Fibroblast of lung (primary cell): ENCODE data around the gene VWA7.
"Not testable (repeated sequence)": the region's sequence is repeated elsewhere in the genome, so short reads cannot be mapped to it uniquely, and the experiment has no call there.

Experiments
- CTCF ChIP-seq, 2 donors: IDR thresholded peaks in 1 of 2; conservative IDR thresholded peaks in 1 of 2; 1 replicate in 1 of 2; 2 replicates in 1 of 2; pipeline ENCODE4 v1.5.1; 2011 to 2012; ENCODE audit warnings: low read length in 2 of 2, control low read depth in 1 of 2, inconsistent platforms in 1 of 2, low read depth in 1 of 2, mild to moderate bottlenecking in 1 of 2
- EZH2 ChIP-seq: IDR thresholded peaks from 2 replicates; pipeline ENCODE4 v1.5.1; 2012; ENCODE audit warnings: low read length, control low read depth, mild to moderate bottlenecking; ENCODE audit errors: missing control alignments

- TF ChIP-seq CTCF (conservative IDR thresholded peaks at IDR 0.05 in 1 of 2, IDR thresholded peaks at IDR 0.05 in 1 of 2; ENCODE audit: low read depth in 1 of 2, low read length in 2 of 2); EZH2: not testable (repeated sequence)
Measured at GRCh38 chr6:31817929-31818511, 40.9 kb upstream of the VWA7 start.
